HG03159 (cell line): ENCODE results near the gene HMX1.

Experiments used
- ATAC-seq: cut with Tn5 transposase; IDR thresholded peaks from one replicate; pipeline ENCODE4 v1.9.1; 2021; ENCODE audit warnings: mild to moderate bottlenecking, moderate library complexity; ENCODE audit not compliant: unreplicated experiment

Gene HMX1

DNA sequence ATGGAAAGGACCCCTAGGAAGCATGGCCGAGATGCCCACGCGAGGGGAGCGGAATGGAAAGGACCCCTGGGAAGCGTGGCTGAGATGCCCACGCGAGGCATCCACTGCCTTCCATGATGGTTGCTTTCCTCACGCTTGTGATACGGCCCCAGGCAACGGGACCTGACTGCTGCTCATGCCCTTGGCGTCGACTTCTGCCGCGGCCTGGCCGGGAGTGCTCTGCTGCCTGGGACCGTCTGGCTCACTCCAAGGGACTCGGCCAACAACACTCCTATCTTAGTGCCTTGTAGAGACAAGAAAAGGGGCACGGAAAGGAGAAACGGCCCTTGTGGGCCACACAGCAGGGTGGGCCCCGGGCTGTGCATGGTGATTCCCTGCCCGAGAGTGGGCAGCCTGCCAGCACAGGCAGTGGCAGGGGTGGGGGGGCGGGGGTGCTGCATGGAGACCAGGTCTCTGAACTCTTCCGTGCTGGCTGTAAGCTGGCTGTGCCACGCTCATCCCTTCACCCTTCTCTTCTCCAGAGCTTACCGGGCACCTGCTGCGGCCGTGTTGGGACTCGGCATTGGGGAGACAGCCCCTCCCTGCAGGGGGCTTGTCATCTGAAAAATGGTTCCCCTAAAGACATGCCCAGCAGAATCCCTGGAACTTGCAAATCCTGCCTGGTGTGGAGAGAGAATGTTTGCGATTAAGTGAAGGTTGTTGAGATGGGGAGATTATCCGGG, 38.6 kb upstream of the HMX1 start:
- no peak for ATAC-seq

DNA sequence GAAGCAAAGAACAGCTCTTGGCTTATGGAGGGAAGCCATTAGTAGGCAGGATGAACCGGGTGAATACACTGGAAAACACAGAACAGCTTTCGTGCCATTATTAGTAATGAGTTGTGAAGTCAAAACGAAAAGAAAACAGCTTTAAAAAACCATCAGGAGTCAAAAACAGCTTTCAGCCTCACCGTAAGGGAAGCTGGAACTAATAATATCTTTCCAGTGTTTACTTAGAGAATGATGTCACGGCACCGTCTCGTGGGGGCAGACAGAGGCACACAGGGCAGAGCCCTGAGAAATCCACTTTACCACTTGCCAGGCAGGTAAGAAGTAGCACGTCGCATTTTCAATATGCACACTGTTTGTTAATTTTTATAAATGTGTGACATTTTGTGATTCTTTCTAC, 37.9 kb upstream of the HMX1 start:
- ATAC-seq: no peak

- ATAC-seq: no peak
Observed at GRCh38 chr4:8908206-8908893, 36.7 kb upstream of the HMX1 start.

GRCh38 chr4:8907596-8908205, 36.1 kb upstream of the HMX1 start:
- ATAC-seq: no peak

- no peak for ATAC-seq
Observed at GRCh38 chr4:8906991-8907595, 35.5 kb upstream of the HMX1 start.

- ATAC-seq: no peak
Observed at GRCh38 chr4:8906668-8906970, 35.0 kb upstream of the HMX1 start.

GRCh38 chr4:8905773-8906667, 34.4 kb upstream of the HMX1 start:
- no peak for ATAC-seq

DNA sequence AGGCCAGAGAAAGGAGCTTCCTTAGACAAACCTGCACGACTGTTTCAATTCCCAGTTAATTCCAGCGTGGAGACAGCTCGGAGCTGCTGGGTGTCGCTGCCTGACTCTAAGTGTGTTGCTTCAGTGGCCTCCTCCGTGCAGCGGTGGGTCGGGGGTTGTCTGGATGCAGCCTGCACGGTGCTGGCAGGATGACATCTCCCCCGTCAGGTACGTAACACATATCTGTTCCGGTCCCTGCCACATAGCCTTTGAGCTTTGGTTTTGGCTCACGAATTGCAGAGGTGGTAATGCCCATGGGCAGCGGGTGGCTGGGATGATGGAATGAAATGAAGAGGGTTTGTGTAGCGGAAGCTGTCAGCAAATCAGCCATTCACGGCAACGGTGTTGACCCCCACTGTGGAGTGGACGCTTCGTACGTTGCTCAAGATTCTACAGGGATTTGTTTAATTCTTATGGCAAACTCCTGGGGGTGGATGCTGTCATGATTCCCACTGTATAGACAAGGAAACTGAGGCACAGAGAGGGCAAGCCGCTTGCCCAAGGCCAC, 33.7 kb upstream of the HMX1 start:
- ATAC-seq: no peak

DNA sequence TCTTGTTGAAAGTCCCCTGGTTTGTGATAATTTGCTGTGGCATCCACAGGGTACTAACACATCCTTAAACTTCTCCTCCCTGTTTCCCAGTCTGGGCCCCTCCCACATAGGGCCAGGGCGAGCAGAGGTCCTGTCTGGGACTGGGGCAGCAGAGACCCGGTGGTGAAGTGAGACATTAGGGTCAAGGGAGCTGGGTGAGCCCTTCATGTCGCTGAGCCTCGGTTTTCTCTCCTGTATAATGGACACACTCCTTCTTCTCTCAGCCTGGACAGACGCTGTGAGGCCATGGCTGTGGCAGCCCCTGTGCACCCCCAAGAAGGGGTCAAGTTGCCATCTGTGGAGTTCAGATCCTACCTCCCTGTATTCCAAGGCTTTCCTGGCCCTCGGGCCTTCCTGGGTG, 33.0 kb upstream of the HMX1 start:
- ATAC-seq: no peak

- ATAC-seq: no peak
Observed at GRCh38 chr4:8904041-8904501, 32.4 kb upstream of the HMX1 start.

- ATAC-seq: no peak
Observed at GRCh38 chr4:8901335-8901734, 29.7 kb upstream of the HMX1 start.

- ATAC-seq: no peak
Observed at GRCh38 chr4:8900588-8900987, 28.9 kb upstream of the HMX1 start.

- ATAC-seq: no peak
Observed at GRCh38 chr4:8898419-8898818, 26.8 kb upstream of the HMX1 start.

- no peak for ATAC-seq
Observed at GRCh38 chr4:8897251-8898167, 25.9 kb upstream of the HMX1 start.

GRCh38 chr4:8896506-8896905, 24.9 kb upstream of the HMX1 start:
- no peak for ATAC-seq

GRCh38 chr4:8896071-8896470, 24.4 kb upstream of the HMX1 start:
- no peak for ATAC-seq

GRCh38 chr4:8895295-8895694, 23.7 kb upstream of the HMX1 start:
- no peak for ATAC-seq

- ATAC-seq: no peak
Observed at GRCh38 chr4:8894424-8894816, 22.8 kb upstream of the HMX1 start.

- ATAC-seq: no peak
Observed at GRCh38 chr4:8893624-8894423, 22.2 kb upstream of the HMX1 start.
